NCI-H1092 treated with DMSO at 0.1 percent for 48 hours (cell line): ENCODE results near the gene CNTN6.

Source experiments
- DNase-seq: peaks from one replicate; lab custom pipeline; 2025; lab: John Stamatoyannopoulos, UW

CNTN6 gene

DNA sequence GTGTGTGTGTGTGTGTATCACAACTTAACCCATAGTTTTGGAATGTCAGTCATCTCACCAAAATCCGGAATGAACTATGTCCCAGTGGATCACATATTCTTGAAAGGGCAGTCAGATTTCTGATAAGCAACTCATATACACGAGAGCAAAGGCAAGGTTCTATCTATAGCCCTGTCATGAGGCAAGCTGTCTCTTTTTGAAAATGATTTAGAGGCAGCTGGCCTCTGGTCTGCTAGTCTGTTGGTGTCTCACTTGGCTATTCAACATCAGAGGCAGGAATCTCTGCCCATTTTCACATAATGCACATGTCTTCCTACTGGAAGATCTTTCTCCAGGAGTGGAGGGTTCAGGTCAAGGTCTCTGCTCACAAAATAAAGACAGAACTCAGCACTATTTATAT, 79.8 kb downstream of the CNTN6 start:
- no peak for DNase-seq

DNA sequence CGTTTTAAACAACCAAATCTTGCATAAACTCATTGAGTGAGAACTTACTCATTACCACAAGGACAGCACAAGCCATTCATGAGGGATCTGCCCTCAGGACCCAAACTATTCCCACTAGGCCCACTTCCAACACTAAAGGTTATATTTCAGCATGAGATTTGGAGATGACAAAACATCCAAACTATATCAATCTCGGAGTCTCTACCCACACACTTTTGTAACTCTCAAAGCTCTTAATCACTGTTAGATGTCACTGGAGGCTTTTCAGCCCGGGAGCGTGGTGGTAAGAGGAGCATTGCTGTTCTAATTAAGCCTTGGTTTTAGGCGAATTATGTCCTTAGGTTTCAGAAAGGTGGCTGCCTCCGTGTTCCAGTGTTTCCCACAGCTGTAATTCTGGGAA, 86.3 kb downstream of the CNTN6 start:
- DNase-seq: no peak

DNA sequence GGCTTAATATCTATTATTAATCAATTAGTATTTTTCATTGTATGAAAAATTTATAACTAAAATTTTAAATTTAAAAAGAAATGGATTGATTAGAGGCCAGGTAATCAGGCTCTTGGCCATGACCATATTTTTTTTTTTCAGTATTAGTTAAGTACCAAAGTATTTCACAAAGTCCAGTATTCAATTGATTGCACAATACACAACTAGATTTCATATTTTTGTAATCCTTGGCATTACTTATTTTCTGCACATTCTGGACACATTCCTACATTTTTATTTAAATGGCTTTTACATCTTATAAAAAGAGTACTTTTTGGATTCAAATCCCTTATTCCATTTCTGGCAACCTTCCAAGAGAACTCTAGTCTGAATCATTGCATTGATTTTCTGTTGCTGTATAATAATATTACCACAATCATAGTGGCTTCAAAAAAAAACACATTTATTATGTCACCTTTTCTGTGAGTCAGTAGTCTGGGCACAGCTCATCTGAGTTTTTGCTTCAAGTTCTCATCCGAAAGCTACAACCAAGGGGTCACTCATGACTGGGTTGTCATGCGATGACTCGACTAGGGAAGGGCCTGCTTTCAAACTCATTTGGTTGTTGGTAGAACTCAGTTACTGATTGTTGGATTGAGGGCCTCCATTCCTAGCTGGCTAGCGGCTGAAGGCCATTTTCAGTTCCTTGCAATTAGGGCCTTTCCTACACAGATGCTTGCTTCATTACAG, 90.7 kb downstream of the CNTN6 start:
- no peak for DNase-seq

DNA sequence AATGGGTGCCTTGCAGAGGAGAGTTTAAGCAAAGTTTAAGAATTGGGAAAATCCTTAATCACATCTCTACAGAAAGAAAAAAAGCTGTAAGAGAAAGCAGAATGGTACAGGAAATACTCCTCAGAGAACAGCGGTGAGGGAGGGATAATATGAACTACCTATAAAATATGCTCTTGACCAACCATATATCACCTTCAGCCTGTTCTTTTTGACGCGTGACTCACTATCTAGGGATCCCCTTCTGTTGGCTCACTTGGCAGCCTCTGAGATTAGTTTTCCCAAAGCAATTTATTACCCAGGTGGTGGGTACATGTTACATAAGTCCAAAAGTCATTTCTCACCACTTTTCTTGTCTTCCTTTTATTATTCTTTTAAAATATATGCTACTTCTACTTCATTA, 97.7 kb downstream of the CNTN6 start:
- DNase-seq: no peak

DNA sequence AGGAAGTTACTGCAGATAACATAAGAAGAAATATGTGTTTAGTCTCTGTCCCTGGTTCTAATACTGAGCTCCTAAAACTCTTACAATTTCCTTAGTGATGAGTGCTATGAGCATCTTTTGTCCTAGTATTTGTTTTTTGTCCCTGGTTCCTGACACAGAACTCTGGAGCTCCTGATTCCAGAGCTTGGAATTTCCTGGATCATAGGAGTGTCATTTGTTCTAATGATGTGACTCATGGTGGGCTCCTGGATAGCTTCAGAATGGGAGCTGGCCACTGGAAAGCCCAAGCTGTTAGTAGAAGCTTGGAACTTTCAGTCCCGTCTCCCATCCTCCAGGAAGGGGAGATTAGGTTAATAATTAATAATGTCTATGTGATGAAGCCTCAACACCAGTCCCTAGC, 98.2 kb downstream of the CNTN6 start:
- no peak for DNase-seq

DNA sequence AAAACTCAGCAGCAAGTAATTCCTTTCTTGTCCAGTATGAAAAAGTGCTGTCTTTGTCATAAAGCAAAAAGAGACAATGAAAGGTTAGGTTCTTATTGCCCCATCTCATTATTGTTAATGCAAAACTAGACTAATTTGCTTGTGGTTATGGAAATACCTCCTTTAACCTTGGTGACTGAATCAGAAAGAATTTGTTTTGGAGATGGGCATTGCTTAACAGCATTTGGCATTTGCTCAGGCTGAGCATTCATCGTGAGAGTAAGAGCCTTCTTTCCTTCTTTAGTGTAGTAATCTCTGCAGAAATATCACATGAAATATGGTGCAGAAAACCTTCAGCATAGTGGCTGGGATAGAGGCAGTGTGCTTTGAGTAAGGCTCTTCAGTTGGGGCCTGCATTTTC, 103.1 kb downstream of the CNTN6 start:
- no peak for DNase-seq

DNA sequence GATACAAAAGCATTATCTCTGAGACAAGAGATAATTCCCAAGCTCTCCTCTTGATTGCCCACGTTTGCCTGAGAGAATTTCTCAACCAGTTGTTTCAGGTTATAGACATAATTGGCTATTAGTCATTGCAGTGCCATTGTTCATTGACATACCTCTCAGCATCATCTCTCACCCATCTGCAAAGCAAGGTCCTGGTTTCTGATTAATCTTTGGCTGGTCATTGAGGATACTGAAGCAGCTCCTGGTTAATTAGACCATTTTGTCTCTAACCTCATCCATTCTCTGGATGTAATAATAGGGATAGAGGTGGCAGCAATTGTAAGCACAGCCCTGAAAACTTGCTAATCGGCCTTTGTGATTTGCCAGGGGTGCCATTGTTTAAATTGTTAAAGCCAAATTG, 104.2 kb downstream of the CNTN6 start:
- DNase-seq: no peak

DNA sequence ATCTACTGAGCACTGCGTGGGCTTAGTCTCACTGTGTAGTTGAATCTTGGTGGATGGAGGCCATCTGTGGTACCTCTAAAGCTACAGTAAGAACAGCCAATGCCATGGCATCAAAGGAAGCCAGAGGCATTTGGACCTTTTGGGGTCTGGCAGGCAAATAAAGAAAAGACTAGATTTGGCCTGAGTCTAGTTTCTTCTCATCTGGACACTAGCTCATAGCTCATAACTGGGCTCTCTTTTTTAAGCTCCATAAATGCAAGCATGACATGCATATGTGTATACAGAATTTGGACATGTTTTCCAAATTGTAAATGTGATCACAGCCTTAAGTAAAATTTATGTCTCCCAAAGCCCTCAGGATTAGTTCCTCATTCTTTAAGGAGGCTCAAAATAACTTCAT, 107.5 kb downstream of the CNTN6 start:
- no peak for DNase-seq

DNA sequence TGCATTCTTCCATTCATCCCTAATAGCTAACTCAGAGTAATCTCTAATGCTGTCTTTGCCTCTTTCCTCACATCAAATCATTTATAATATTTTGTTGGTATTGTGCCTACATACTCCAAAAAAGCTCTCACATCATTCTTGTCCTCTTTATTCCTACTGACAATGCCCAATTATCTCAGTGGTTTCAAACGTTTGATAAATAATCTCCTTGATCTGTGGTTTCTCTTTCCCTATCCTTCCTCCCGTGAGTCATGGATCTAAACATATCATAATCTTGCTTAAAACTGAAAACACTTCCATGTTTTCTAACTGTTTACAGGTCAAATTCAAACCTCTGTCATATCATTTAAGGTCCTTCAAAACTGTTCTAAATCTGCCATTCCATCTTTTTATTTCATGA, 115.1 kb downstream of the CNTN6 start:
- no peak for DNase-seq

DNA sequence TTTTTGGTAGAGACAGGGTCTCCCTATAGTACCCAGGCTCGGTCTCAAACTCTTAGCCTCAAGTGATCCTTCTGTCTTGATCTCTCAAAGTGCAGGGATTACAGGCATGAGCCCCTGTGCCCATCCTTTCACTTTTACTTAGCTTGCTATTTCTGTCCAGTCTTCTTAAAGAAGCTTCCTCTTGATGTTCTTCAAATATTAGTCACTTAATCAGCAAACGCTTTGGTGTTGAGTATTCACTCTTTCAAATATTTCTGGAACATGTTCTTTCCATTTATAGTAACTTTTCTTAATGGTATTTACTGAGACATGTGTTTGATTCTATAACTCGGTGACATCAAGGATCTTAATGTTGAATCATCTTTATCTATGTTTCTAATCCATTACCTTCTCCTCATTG, 122.1 kb downstream of the CNTN6 start:
- no peak for DNase-seq

DNA sequence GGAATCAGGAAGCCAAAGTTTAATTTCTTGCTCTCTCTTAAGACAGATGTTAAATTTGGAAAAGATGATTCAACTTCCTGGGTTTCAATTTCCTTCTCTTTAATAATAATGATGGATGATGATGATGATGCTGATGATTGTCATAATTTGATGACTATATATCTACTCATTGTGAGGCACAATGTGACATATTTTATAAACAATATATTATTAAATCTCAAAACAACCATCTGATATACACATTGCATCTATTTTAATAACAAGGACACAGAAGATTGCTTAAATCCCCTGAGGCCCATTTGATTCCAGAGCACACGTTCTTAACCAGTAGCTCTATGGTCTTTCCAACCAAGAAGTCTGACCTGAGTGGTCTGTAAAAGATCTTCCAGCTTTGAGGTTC, 124.0 kb downstream of the CNTN6 start:
- no peak for DNase-seq

DNA sequence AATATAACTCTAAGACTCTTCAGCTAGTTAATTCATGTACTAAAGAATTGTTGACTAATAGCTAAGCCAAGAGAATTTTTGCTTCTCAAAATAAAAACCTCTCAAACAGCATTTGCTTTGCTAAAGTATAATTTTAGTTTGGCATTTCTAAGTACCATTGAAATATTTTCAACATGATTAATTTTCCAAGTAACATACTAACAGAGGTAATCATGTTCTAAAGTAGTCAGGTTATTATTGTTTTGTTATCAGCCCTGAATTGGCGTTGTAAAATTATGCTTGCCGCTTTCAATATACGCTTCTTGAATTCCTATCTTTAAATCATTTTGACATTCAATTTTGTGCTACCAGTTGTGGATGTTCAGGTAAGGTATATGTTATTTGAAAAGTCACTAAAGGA, 134.3 kb downstream of the CNTN6 start:
- DNase-seq: no peak

DNA sequence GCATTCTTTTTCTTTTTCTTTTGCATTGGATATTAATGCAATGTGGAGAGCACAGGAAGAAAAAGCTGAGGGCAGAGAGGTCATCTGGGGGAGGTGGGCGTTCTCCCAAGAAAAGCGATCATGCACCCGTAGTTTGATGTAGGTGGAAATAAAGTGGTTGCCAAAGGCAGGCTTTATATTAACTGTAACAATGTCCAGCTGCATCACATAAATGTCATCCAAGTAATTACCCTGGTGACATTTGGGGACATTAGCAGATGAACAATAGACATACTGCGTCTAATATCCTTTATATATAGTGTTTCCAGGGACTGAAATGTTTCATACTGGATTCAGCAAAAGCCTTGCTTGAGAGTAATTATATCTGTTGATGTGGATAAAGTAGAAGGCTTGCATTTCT, 135.5 kb downstream of the CNTN6 start:
- DNase-seq: no peak

DNA sequence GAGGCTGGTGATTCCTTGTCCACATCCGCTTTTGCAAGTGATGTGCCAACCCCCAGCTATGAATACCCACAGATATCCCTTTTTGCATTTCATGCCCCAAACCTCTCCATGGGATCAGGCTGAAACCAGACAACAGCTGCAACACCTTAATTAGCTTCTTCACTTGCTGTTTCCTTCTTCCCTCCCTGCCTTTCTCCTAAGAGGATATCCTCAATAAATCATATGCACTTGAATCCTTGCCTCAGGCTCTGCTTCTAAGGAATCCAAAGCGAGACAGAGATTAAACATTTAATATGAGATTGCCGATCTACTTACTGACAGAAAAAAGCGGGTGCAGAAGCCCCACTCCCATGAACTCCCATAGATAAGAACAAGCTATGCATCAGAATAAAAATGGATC, 138.1 kb downstream of the CNTN6 start:
- no peak for DNase-seq

DNA sequence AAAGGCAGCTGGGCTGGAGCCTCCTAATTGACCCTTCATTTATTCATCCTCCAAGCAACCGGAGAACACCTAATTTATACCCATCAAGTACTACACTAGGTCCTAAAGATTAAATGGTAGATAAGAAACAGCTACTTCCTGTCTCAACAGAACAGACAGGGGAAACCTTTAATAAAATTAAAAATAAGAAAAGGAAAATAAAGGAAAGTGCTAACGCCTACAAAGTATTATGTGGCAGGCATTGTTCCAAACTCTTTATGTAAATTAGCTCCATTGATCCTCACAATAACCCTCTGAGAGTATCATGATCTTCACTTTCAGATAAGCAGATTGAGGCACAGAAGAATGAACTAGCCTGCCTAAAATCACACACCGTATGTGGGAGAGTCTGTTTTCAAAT, 139.5 kb downstream of the CNTN6 start:
- DNase-seq: no peak

DNA sequence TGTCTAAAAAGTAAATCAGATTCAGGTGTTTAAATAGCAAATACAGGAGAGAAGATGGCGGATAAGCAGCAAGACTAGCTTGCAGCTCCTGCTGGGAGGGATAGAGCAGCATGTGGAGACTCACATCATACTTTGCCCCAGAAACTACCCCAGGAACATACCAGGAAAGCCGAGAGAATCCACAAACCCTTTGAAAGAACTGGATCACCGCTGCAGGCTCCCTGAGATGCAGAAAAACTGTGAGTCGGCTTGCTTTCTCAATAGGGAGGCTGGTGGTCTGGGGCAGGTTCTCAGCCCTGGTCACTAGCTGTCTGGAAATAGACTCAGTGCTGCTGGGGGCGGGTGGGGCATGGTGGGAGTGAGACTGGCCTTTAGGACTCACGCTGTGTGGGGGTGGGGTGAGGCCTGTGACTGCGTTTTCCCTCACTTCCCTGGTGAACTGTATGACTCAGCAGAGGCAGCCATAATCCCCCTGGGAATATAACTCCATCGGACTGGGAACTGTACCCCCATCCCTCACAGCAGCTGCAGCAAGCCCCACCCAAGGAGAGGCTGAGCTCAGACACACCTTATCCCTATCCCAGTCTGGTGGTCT, 142.8 kb downstream of the CNTN6 start:
- no peak for DNase-seq

DNA sequence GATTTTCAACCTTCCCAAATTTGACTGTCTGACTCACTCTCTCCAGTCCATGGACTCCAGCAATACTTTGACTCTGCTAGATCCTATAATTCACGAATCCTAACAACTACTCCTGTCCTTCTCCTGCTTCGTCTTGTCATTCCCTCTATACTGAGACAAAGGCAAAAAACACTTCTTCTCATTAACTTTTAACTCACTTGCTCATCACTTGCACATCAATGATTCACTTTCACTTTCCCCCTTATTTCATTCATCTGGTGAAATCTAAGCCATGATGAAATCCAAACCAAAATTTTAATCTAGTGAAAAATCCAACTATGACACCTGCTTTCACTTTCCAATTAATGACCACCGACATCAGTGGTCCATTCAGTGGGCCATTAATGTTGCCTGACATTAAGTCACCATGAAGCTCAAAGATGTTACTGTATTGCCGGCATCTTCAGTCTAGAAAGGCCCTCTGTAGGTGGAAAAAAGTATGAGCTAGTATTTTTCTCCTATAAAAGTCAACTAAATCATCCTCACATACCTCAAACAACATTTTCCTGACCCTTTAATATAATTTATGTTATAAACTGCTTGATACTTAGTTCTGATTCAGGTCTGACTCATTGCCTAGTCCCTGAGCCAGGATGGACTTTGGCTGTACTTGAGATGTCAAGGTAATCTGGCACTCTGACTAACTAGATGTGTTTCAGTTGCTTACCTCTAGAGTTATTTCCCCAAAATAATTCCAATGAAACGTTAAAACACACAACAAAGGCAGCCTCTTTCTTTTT, 158.6 kb downstream of the CNTN6 start:
- DNase-seq: no peak

DNA sequence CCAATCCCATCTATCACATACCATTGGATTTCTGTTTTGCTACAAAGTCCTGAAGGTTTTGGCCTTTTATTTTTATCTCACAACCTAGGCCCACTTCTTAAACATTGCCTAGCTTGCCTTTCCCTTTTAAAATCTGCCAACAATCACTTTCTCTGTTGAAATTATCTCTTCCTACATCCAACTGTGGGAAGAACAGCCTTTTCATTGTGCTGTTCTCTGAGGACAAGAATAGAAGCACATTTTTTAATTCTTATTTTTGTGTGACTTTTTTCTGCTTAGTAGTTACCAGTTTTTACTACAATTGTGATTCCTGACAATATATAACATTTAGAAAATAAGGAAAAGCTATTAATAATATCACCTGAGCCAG, 159.2 kb downstream of the CNTN6 start:
- no peak for DNase-seq

DNA sequence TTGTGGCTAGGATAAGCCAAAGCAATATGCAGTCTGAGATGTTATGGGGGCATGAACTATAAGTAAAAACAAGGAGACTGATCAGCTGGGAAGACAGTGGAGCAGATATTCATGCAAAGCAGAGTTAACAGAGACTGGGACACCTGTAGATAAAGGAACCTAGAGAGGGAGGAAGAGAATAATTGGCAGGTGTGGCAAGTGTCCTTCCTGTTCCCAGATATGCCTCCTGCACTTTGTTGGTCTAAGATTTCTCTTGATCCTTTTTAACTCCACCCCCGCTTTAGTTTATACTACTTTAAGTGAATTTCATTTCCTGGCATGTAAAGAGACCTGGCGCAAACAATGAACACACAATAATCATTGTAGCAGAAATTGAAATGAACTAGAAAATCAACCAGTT, 169.4 kb downstream of the CNTN6 start:
- no peak for DNase-seq

DNA sequence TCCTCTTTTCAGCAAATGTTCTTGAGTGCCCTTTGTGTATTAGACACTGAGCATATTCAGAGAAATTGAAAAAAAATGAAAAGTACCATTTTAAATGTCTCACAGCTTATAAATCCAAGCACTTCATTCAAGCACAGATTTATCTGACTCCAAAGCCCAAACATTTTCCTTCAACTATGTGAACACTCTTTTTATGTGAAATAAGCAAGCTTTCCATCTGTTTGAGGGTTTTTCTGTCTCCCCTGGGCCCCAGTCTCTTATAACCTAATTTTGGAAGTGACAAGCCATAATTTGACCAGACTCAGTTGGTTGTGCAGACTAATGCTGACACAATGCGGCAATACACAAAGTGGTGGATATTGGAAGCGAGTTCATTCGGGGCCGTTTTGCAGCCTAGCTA, 170.3 kb downstream of the CNTN6 start:
- DNase-seq: no peak

DNA sequence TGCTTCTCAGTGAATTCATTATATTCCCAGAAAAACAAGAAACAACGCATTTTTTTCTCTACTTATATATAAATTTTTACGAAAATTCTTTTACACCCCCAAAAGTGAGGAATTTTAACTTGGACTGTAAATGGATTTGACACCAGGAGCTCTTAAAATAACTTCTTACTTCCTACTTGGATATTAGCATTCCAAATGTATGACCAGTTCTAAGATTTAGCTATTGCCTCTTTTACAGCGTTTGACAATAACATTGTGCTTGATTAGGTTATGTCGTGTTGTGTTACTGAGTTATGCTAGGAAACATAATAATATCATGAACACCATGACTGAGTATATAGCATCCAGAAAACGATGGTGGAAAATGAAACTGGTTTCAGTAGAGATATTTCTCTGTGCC, 177.0 kb downstream of the CNTN6 start:
- DNase-seq: no peak

DNA sequence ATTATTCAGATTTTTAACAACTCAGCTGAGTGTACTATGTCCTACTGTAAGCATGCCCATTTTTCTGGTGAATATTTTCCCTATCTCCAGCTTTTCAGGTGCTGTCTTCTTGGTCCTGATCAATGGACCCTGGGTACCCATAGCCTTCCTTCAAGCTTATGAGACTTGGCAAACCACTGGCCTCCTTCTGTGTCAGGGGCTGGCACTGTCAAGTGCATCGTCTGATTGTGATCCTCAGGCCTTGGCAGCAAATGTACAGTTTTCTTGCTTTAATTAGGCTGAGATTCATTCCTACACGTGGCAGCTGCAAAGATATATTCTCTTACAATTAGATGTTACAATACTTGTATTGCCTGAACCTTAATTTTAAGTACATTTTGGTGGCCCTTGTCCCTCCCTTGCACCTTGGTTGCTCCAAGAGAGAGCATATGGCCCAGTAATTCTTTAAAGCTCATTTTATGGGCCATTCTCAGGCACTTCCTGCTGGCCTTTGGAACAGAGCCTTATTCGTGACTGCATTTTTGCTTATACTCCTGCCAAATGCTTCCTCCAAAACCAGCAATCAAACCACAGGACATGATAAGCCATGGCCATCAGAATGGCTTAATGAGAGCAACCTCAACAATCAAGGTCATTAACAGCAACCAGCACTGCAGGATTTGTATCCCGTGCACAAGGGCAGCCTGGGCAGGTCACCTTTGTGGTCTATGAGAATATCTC, 179.9 kb downstream of the CNTN6 start:
- DNase-seq: peak; percentile 35

DNA sequence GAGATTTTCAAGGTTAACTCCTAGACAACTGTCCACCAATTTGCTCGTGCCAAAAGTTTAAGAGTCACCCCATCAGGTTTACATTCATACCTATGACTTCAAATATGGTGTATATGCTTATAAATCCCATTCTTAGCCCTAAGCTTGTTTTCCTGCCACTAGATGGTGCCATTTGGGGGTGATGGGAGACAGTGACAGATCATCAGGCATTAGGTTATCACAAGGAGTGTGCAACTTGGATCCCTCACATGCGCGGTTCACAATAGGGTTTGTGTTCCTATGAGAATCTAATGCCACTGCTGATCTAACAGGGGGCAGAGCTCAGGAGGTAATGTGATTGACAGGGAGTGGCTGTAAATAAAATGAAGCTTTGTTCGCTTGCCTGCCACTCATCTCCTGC, 182.7 kb downstream of the CNTN6 start:
- peak; percentile 4 for DNase-seq
